Activated CD4-positive, alpha-beta memory T cell treated with anti-CD3 and anti-CD28 coated beads, Interleukin-2, amount 10 ng/mL, durations not matched to agents 7 days and 5 days (primary cell): ENCODE data around the gene SHISA6. TPM values are rescaled to one million over a fixed set of nuclear protein-coding genes. Genes with fewer than 3 reads are reported as not detected.

Source experiments
- CTCF ChIA-PET: fragments of 350-600 bp; sonication (Branson Sonifier 250); formaldehyde crosslinking; loops from one replicate; lab custom pipeline; 2021; ENCODE audit warnings: antibody characterized with exemption, inconsistent platforms; lab: Charles Lee
- POLR2A ChIA-PET: fragments of 350-600 bp; sonication (Branson Sonifier 250); formaldehyde crosslinking; loops from one replicate; lab custom pipeline; 2021; ENCODE audit warnings: antibody characterized with exemption; lab: Charles Lee
- DNase-seq: peaks from one replicate; pipeline ENCODE4 v3.0.0-alpha.2; 2020
- H3K27ac Mint-ChIP-seq: one replicate; pipeline ENCODE4 v1.8.0; 2021; ENCODE audit warnings: mild to moderate bottlenecking, mixed read lengths
- H3K27me3 Mint-ChIP-seq: one replicate; pipeline ENCODE4 v1.8.0; 2021; ENCODE audit warnings: mixed read lengths
- H3K36me3 Mint-ChIP-seq: one replicate; pipeline ENCODE4 v1.8.0; 2021; ENCODE audit warnings: low read depth, mixed read lengths
- H3K4me1 Mint-ChIP-seq: one replicate; pipeline ENCODE4 v1.8.0; 2021; ENCODE audit warnings: mixed read lengths
- H3K4me3 Mint-ChIP-seq: one replicate; pipeline ENCODE4 v1.8.0; 2021; ENCODE audit warnings: mild to moderate bottlenecking, mixed read lengths
- H3K9me3 Mint-ChIP-seq: one replicate; pipeline ENCODE4 v1.8.0; 2021; ENCODE audit warnings: mixed read lengths
- total RNA-seq, 2 experiments: library from RNA; stranded (reverse); gene quantifications; one replicate each; pipeline ENCODE4 v1.2.3, GENCODE V29; 2021

SHISA6 gene
- total RNA-seq, 2 experiments from 2014 or later, result not detected

- no peaks in the 10 kb centered on the region for H3K4me1 Mint-ChIP-seq
- no peaks in the 10 kb centered on the region for H3K27me3 Mint-ChIP-seq
- H3K4me3 Mint-ChIP-seq, result no peak overlapping the region
- DNase-seq, result no peak
- ChIA-PET POLR2A (no interaction called here), CTCF (no interaction called here)
- H3K36me3 Mint-ChIP-seq, result no peaks in the 10 kb centered on the region
- no peak overlapping the region for H3K27ac Mint-ChIP-seq
- peaks cover 15% of the 10 kb centered on the region for H3K9me3 Mint-ChIP-seq
Observed at GRCh38 chr17:11485336-11486100, 244.5 kb downstream of the SHISA6 start.

GRCh38 chr17:11486101-11486867, 245.3 kb downstream of the SHISA6 start:
- ChIA-PET CTCF (no interaction called here), POLR2A (no interaction called here)
- H3K36me3 Mint-ChIP-seq, result no peaks in the 10 kb centered on the region
- no peak for DNase-seq
- H3K27ac Mint-ChIP-seq, result no peak overlapping the region
- H3K4me3 Mint-ChIP-seq, result no peak overlapping the region
- H3K9me3 Mint-ChIP-seq, result peaks cover 21% of the 10 kb centered on the region
- no peaks in the 10 kb centered on the region for H3K4me1 Mint-ChIP-seq
- H3K27me3 Mint-ChIP-seq, result no peaks in the 10 kb centered on the region

GRCh38 chr17:11486868-11487310, 245.9 kb downstream of the SHISA6 start:
- H3K27me3 Mint-ChIP-seq, result no peaks in the 10 kb centered on the region
- H3K9me3 Mint-ChIP-seq, result peaks cover 17% of the 10 kb centered on the region
- DNase-seq, result no peak
- POLR2A ChIA-PET, result no interaction called here
- CTCF ChIA-PET, result no interaction called here
- no peaks in the 10 kb centered on the region for H3K4me1 Mint-ChIP-seq
- H3K27ac Mint-ChIP-seq, result no peak overlapping the region
- H3K36me3 Mint-ChIP-seq, result no peaks in the 10 kb centered on the region
- H3K4me3 Mint-ChIP-seq, result no peak overlapping the region

- H3K9me3 Mint-ChIP-seq, result peaks cover 16% of the 10 kb centered on the region
- no peak for DNase-seq
- no peak overlapping the region for H3K27ac Mint-ChIP-seq
- no peaks in the 10 kb centered on the region for H3K27me3 Mint-ChIP-seq
- POLR2A ChIA-PET, result no interaction called here
- CTCF ChIA-PET, result no interaction called here
- H3K4me3 Mint-ChIP-seq, result no peak overlapping the region
- no peaks in the 10 kb centered on the region for H3K36me3 Mint-ChIP-seq
- H3K4me1 Mint-ChIP-seq, result no peaks in the 10 kb centered on the region
Observed at GRCh38 chr17:11487469-11487868, 246.5 kb downstream of the SHISA6 start.

GRCh38 chr17:11488407-11488806, 247.4 kb downstream of the SHISA6 start:
- Mint-ChIP-seq H3K4me3 (no peak overlapping the region), H3K27ac (no peak overlapping the region), H3K9me3 (peaks cover 16% of the 10 kb centered on the region), H3K36me3 (no peaks in the 10 kb centered on the region), H3K27me3 (no peaks in the 10 kb centered on the region), H3K4me1 (no peaks in the 10 kb centered on the region)
- ChIA-PET CTCF (no interaction called here), POLR2A (no interaction called here)
- DNase-seq, result no peak

GRCh38 chr17:11490171-11490755, 249.2 kb downstream of the SHISA6 start:
- no peak overlapping the region for H3K27ac Mint-ChIP-seq
- no peaks in the 10 kb centered on the region for H3K36me3 Mint-ChIP-seq
- POLR2A ChIA-PET, result no interaction called here
- CTCF ChIA-PET, result no interaction called here
- no peaks in the 10 kb centered on the region for H3K27me3 Mint-ChIP-seq
- no peaks in the 10 kb centered on the region for H3K4me1 Mint-ChIP-seq
- peaks cover 20% of the 10 kb centered on the region for H3K9me3 Mint-ChIP-seq
- no peak overlapping the region for H3K4me3 Mint-ChIP-seq
- DNase-seq, result no peak

GRCh38 chr17:11492511-11492910, 251.5 kb downstream of the SHISA6 start:
- CTCF ChIA-PET, result no interaction called here
- Mint-ChIP-seq H3K36me3 (no peaks in the 10 kb centered on the region), H3K4me3 (no peak overlapping the region), H3K9me3 (peaks cover 21% of the 10 kb centered on the region), H3K27me3 (no peaks in the 10 kb centered on the region), H3K27ac (no peak overlapping the region), H3K4me1 (no peaks in the 10 kb centered on the region)
- POLR2A ChIA-PET, result no interaction called here
- DNase-seq, result no peak

GRCh38 chr17:11493936-11494335, 252.9 kb downstream of the SHISA6 start:
- Mint-ChIP-seq H3K4me1 (no peaks in the 10 kb centered on the region), H3K27ac (no peak overlapping the region), H3K9me3 (peaks cover 24% of the 10 kb centered on the region), H3K4me3 (no peak overlapping the region), H3K27me3 (no peaks in the 10 kb centered on the region), H3K36me3 (no peaks in the 10 kb centered on the region)
- ChIA-PET POLR2A (no interaction called here), CTCF (no interaction called here)
- DNase-seq, result no peak

- no peak overlapping the region for H3K4me3 Mint-ChIP-seq
- H3K4me1 Mint-ChIP-seq, result no peaks in the 10 kb centered on the region
- H3K27me3 Mint-ChIP-seq, result no peaks in the 10 kb centered on the region
- ChIA-PET CTCF (no interaction called here), POLR2A (no interaction called here)
- H3K36me3 Mint-ChIP-seq, result no peaks in the 10 kb centered on the region
- peaks cover 18% of the 10 kb centered on the region for H3K9me3 Mint-ChIP-seq
- no peak overlapping the region for H3K27ac Mint-ChIP-seq
- no peak for DNase-seq
Observed at GRCh38 chr17:11495613-11496012, 254.6 kb downstream of the SHISA6 start.

- peaks cover 2% of the 10 kb centered on the region for H3K36me3 Mint-ChIP-seq
- no peak overlapping the region for H3K4me3 Mint-ChIP-seq
- POLR2A ChIA-PET, result no interaction called here
- no peaks in the 10 kb centered on the region for H3K27me3 Mint-ChIP-seq
- peaks cover 25% of the 10 kb centered on the region for H3K9me3 Mint-ChIP-seq
- CTCF ChIA-PET, result no interaction called here
- DNase-seq, result no peak
- H3K4me1 Mint-ChIP-seq, result no peaks in the 10 kb centered on the region
- no peak overlapping the region for H3K27ac Mint-ChIP-seq
Observed at GRCh38 chr17:11499881-11500280, 258.9 kb downstream of the SHISA6 start.

- Mint-ChIP-seq H3K36me3 (peaks cover 2% of the 10 kb centered on the region), H3K9me3 (peaks cover 21% of the 10 kb centered on the region), H3K4me3 (no peak overlapping the region), H3K27ac (no peak overlapping the region), H3K27me3 (no peaks in the 10 kb centered on the region), H3K4me1 (no peaks in the 10 kb centered on the region)
- no peak for DNase-seq
- ChIA-PET POLR2A (no interaction called here), CTCF (no interaction called here)
Observed at GRCh38 chr17:11503308-11504035, 262.5 kb downstream of the SHISA6 start.

- ChIA-PET POLR2A (no interaction called here), CTCF (no interaction called here)
- H3K36me3 Mint-ChIP-seq, result no peaks in the 10 kb centered on the region
- H3K9me3 Mint-ChIP-seq, result peaks cover 16% of the 10 kb centered on the region
- DNase-seq, result no peak
- no peaks in the 10 kb centered on the region for H3K27me3 Mint-ChIP-seq
- no peak overlapping the region for H3K4me3 Mint-ChIP-seq
- no peak overlapping the region for H3K27ac Mint-ChIP-seq
- H3K4me1 Mint-ChIP-seq, result no peaks in the 10 kb centered on the region
Observed at GRCh38 chr17:11506635-11507034, 265.6 kb downstream of the SHISA6 start.

GRCh38 chr17:11511696-11512095, 270.7 kb downstream of the SHISA6 start:
- DNase-seq, result no peak
- ChIA-PET POLR2A (no interaction called here), CTCF (no interaction called here)
- no peak overlapping the region for H3K4me3 Mint-ChIP-seq
- no peaks in the 10 kb centered on the region for H3K4me1 Mint-ChIP-seq
- H3K27ac Mint-ChIP-seq, result no peak overlapping the region
- peaks cover 4% of the 10 kb centered on the region for H3K9me3 Mint-ChIP-seq
- no peaks in the 10 kb centered on the region for H3K36me3 Mint-ChIP-seq
- H3K27me3 Mint-ChIP-seq, result no peaks in the 10 kb centered on the region
